ENCODE data around the gene SVEP1.

The SVEP1 gene

DNA sequence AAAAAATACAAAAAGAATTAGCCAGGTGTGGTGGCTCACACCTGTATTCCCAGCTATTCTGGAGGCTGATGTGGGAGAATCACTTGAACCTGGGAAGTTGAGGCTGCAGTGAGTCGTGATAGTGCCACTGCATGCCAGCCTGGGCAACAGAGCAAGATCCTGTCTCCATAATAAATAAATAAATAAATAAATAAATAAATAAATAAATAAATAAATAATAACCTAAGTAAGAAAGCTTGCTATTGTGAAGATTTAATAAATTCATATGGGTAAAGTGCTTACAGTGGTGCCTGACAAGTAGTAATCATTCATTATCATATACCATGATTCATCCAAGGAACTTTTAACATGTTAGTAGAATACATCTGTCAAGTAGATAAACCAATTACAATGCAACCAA lies 13.4 kb downstream of the SVEP1 start:
- H3K27ac ChIP-seq, result no peak overlapping the region
- TF ChIP-seq CTCF (IDR thresholded peaks at IDR 0.05), result no peak
- no peak overlapping the region for H3K4me3 ChIP-seq (ENCODE audit: low read depth in 1 of 2, low read length in 1 of 2)
- H3K9me3 ChIP-seq, result no peaks in the 10 kb centered on the region
- no peaks in the 10 kb centered on the region for H3K4me1 ChIP-seq (ENCODE audit: control insufficient read depth in 1 of 2, insufficient read depth in 1 of 2, low read depth in 1 of 2, low read length in 1 of 2)
- no peaks in the 10 kb centered on the region for H3K36me3 ChIP-seq
- peaks cover 8% of the 10 kb centered on the region for H3K27me3 ChIP-seq

GRCh38 chr9:110561826-110562225 lies 17.7 kb downstream of the SVEP1 start:
- Histone ChIP-seq H3K9me3 (no peaks in the 10 kb centered on the region), H3K27me3 (peaks cover 12% of the 10 kb centered on the region), H3K4me3 (ENCODE audit: low read depth in 1 of 2, low read length in 1 of 2) (no peak overlapping the region), H3K36me3 (no peaks in the 10 kb centered on the region), H3K4me1 (ENCODE audit: control insufficient read depth in 1 of 2, insufficient read depth in 1 of 2, low read depth in 1 of 2, low read length in 1 of 2) (no peaks in the 10 kb centered on the region), H3K27ac (no peak overlapping the region)
- TF ChIP-seq CTCF (IDR thresholded peaks at IDR 0.05), result no peak

DNA sequence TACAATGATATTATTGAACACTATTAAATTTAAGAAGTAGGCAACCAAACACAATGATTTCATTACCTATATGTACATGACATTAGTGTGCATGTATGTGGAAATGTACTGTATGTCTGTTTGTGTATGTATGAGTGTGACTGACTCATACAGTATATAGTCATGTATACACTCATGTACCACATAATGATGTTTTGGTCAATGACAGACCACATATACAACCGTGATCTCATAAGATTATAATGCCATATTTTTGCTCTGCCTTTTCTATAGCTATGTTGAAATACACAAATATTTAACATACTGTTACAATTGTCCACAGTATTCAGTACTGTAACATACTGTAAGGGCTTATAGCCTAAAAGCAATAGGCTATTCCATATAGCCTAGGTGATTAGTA lies 19.7 kb downstream of the SVEP1 start:
- H3K4me3 ChIP-seq (ENCODE audit: low read depth in 1 of 2, low read length in 1 of 2), result no peak overlapping the region
- peaks cover 26% of the 10 kb centered on the region for H3K27me3 ChIP-seq
- no peak overlapping the region for H3K27ac ChIP-seq
- no peaks in the 10 kb centered on the region for H3K9me3 ChIP-seq
- H3K4me1 ChIP-seq (ENCODE audit: control insufficient read depth in 1 of 2, insufficient read depth in 1 of 2, low read depth in 1 of 2, low read length in 1 of 2), result no peaks in the 10 kb centered on the region
- H3K36me3 ChIP-seq, result no peaks in the 10 kb centered on the region
- no peak for TF ChIP-seq CTCF (IDR thresholded peaks at IDR 0.05)

GRCh38 chr9:110555551-110556331 lies 23.8 kb downstream of the SVEP1 start:
- no peak for TF ChIP-seq CTCF (IDR thresholded peaks at IDR 0.05)
- Histone ChIP-seq H3K27me3 (peaks cover 20% of the 10 kb centered on the region), H3K9me3 (no peaks in the 10 kb centered on the region), H3K4me1 (ENCODE audit: control insufficient read depth in 1 of 2, insufficient read depth in 1 of 2, low read depth in 1 of 2, low read length in 1 of 2) (no peaks in the 10 kb centered on the region), H3K27ac (no peak overlapping the region), H3K36me3 (no peaks in the 10 kb centered on the region), H3K4me3 (ENCODE audit: low read depth in 1 of 2, low read length in 1 of 2) (no peak overlapping the region)

DNA sequence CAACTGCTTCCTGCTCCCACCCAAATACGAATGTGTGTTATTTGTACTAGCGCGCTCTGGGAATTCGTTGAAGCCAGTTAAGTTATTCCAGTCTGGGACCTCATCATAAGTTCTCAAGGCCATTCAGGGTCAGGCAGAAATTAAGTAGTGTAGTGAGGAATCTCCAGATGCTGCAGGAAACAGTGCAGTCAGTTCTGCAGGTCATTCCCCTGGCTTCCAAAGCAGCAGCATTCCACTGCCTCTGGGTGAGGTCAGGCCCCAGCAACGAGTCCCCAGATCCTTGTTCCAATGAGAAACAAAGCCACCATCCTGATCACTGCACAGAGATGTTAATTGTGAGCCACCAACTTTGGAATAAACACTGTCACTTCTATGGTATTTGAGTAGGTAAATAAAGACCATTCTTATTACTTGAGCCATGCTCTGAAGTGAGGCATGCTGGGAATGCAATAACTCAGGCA lies 33.1 kb downstream of the SVEP1 start:
- TF ChIP-seq CTCF (IDR thresholded peaks at IDR 0.05), result no peak
- no peak overlapping the region for H3K4me3 ChIP-seq (ENCODE audit: low read depth in 1 of 2, low read length in 1 of 2)
- H3K36me3 ChIP-seq, result no peaks in the 10 kb centered on the region
- peaks cover 12% of the 10 kb centered on the region for H3K27me3 ChIP-seq
- H3K9me3 ChIP-seq, result no peaks in the 10 kb centered on the region
- H3K27ac ChIP-seq, result no peak overlapping the region
- no peaks in the 10 kb centered on the region for H3K4me1 ChIP-seq (ENCODE audit: control insufficient read depth in 1 of 2, insufficient read depth in 1 of 2, low read depth in 1 of 2, low read length in 1 of 2)

Data from neutrophil (primary cell).